ENCODE measurements around the gene PKP2.

PKP2 gene

GRCh38 chr12:32846053-32846452 lies 50.5 kb downstream of the PKP2 start:
- H3K4me1 ChIP-seq (ENCODE audit: control extremely low read depth in 1 of 4, control insufficient read depth in 4 of 4, insufficient read depth in 4 of 4, low read length in 3 of 4): no peaks in the 10 kb centered on the region
- WGBS (ENCODE audit: insufficient coverage): 100% methylated on average over 5 of the region's 6 CpGs
- no peaks in the 10 kb centered on the region for H3K27me3 ChIP-seq (replicated peaks in 2 of 5; ENCODE audit: control insufficient read depth in 4 of 5, insufficient read depth in 5 of 5, low read length in 4 of 5)
- ChIA-PET CTCF (no interaction called here), POLR2A (no interaction called here)
- no peak for DNase-seq
- no peaks in the 10 kb centered on the region for H3K9me3 ChIP-seq (ENCODE audit: control extremely low read depth in 1 of 5, control insufficient read depth in 4 of 5, insufficient read depth in 2 of 5, low read depth in 1 of 5, low read length in 4 of 5)
- H3K4me3 ChIP-seq (ENCODE audit: control insufficient read depth in 1 of 7, extremely low read depth in 1 of 7, insufficient read depth in 4 of 7, low read depth in 2 of 7, low read length in 6 of 7): no peak overlapping the region
- H3K36me3 ChIP-seq (ENCODE audit: control insufficient read depth in 4 of 4, insufficient read depth in 4 of 4, low read length in 3 of 4): no peaks in the 10 kb centered on the region
- H3K27ac ChIP-seq (ENCODE audit: insufficient read depth in 1 of 2, low read depth in 1 of 2, low read length in 2 of 2, poor library complexity in 1 of 2, severe bottlenecking in 2 of 2): no peak overlapping the region

DNA sequence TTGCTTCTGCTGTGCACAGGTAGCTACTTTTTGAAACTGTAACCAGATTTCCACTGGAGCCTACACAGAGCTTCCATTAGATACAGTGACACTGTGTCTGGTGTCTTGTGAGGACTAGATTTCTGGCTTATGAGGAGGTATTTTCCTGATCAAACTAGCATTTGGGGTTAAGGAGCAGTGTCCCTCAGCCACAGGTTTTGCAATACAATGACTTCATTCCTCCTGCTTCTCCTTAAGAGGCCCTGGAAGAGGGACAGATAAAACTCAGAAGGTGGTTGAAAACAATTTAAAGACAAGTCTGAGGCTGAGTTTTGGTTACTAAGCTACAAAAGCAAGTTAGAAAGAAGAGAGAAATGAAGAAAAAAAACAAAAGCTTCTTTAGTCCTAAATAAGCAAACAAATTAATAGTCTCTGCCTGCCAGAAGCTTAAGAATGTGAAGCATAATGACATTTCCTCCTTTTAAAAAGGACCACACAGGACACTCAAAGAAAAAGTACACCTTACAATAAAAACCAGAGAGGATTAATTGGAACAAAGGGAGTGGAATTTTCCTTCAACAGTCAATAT lies 53.0 kb downstream of the PKP2 start:
- no peak overlapping the region for H3K27ac ChIP-seq (ENCODE audit: insufficient read depth in 1 of 2, low read depth in 1 of 2, low read length in 2 of 2, poor library complexity in 1 of 2, severe bottlenecking in 2 of 2)
- ChIA-PET POLR2A (no interaction called here), CTCF (interaction anchor here (1.3 to 1.6 kb wide), 3 partner anchors 9 to 87 kb away, joined by 3 read pairs; no protein-coding TSS in a partner anchor)

DNA sequence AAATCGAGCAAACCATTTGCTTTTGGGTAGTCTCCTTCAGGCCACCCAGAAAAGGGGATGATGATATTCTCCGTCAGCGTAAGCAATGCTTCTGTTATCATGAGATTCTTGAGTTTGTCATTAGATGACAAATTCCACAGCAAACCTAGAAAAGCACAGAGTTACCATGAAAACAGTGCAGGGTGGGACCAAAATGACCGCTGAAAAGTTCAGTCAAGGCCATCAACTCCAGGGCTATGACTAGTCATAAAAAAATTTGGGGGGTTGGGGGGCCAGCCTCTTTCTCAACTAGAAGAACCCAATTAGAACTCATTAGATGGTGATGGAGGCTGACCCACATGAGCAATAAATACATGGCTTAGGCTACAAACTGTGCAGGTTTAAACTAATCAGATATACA lies 55.5 kb downstream of the PKP2 start:
- no peaks in the 10 kb centered on the region for H3K9me3 ChIP-seq (ENCODE audit: control extremely low read depth in 1 of 5, control insufficient read depth in 4 of 5, insufficient read depth in 2 of 5, low read depth in 1 of 5, low read length in 4 of 5)
- no peak for DNase-seq
- H3K4me3 ChIP-seq (ENCODE audit: control insufficient read depth in 1 of 7, extremely low read depth in 1 of 7, insufficient read depth in 4 of 7, low read depth in 2 of 7, low read length in 6 of 7): no peak overlapping the region
- H3K4me1 ChIP-seq (ENCODE audit: control extremely low read depth in 1 of 4, control insufficient read depth in 4 of 4, insufficient read depth in 4 of 4, low read length in 3 of 4): no peaks in the 10 kb centered on the region
- ChIA-PET CTCF (no interaction called here), POLR2A (no interaction called here)
- 100% methylated on average over 3 of the region's 4 CpGs for WGBS (ENCODE audit: insufficient coverage)
- peaks cover 0 to 6% (median 0%) of the 10 kb centered on the region in 4 experiments for H3K36me3 ChIP-seq (ENCODE audit: control insufficient read depth in 4 of 4, insufficient read depth in 4 of 4, low read length in 3 of 4)
- H3K27me3 ChIP-seq (replicated peaks in 2 of 5; ENCODE audit: control insufficient read depth in 4 of 5, insufficient read depth in 5 of 5, low read length in 4 of 5): no peaks in the 10 kb centered on the region
- H3K27ac ChIP-seq (ENCODE audit: insufficient read depth in 1 of 2, low read depth in 1 of 2, low read length in 2 of 2, poor library complexity in 1 of 2, severe bottlenecking in 2 of 2): no peak overlapping the region

More for the DNA sequence above, 53.0 kb downstream of the PKP2 start:
- no peaks in the 10 kb centered on the region for H3K4me1 ChIP-seq (ENCODE audit: control extremely low read depth in 1 of 4, control insufficient read depth in 4 of 4, insufficient read depth in 4 of 4, low read length in 3 of 4)
- peaks cover 0 to 6% (median 0%) of the 10 kb centered on the region in 4 experiments for H3K36me3 ChIP-seq (ENCODE audit: control insufficient read depth in 4 of 4, insufficient read depth in 4 of 4, low read length in 3 of 4)
- H3K4me3 ChIP-seq (ENCODE audit: control insufficient read depth in 1 of 7, extremely low read depth in 1 of 7, insufficient read depth in 4 of 7, low read depth in 2 of 7, low read length in 6 of 7): no peak overlapping the region
- no peaks in the 10 kb centered on the region for H3K27me3 ChIP-seq (replicated peaks in 2 of 5; ENCODE audit: control insufficient read depth in 4 of 5, insufficient read depth in 5 of 5, low read length in 4 of 5)
- no peak for DNase-seq
- H3K9me3 ChIP-seq (ENCODE audit: control extremely low read depth in 1 of 5, control insufficient read depth in 4 of 5, insufficient read depth in 2 of 5, low read depth in 1 of 5, low read length in 4 of 5): no peaks in the 10 kb centered on the region

- peaks cover 0 to 6% (median 0%) of the 10 kb centered on the region in 4 experiments for H3K36me3 ChIP-seq (ENCODE audit: control insufficient read depth in 4 of 4, insufficient read depth in 4 of 4, low read length in 3 of 4)
- H3K4me1 ChIP-seq (ENCODE audit: control extremely low read depth in 1 of 4, control insufficient read depth in 4 of 4, insufficient read depth in 4 of 4, low read length in 3 of 4): no peaks in the 10 kb centered on the region
- H3K4me3 ChIP-seq (ENCODE audit: control insufficient read depth in 1 of 7, extremely low read depth in 1 of 7, insufficient read depth in 4 of 7, low read depth in 2 of 7, low read length in 6 of 7): no peak overlapping the region
- no peaks in the 10 kb centered on the region for H3K9me3 ChIP-seq (ENCODE audit: control extremely low read depth in 1 of 5, control insufficient read depth in 4 of 5, insufficient read depth in 2 of 5, low read depth in 1 of 5, low read length in 4 of 5)
- no peak overlapping the region for H3K27ac ChIP-seq (ENCODE audit: insufficient read depth in 1 of 2, low read depth in 1 of 2, low read length in 2 of 2, poor library complexity in 1 of 2, severe bottlenecking in 2 of 2)
- ChIA-PET CTCF (no interaction called here), POLR2A (no interaction called here)
- H3K27me3 ChIP-seq (replicated peaks in 2 of 5; ENCODE audit: control insufficient read depth in 4 of 5, insufficient read depth in 5 of 5, low read length in 4 of 5): no peaks in the 10 kb centered on the region
- no peak for DNase-seq
- 97% methylated on average over 4 of the region's 4 CpGs for WGBS (ENCODE audit: insufficient coverage)
These were observed 56.7 kb downstream of the PKP2 start for GRCh38 chr12:32839828-32840227.

DNA sequence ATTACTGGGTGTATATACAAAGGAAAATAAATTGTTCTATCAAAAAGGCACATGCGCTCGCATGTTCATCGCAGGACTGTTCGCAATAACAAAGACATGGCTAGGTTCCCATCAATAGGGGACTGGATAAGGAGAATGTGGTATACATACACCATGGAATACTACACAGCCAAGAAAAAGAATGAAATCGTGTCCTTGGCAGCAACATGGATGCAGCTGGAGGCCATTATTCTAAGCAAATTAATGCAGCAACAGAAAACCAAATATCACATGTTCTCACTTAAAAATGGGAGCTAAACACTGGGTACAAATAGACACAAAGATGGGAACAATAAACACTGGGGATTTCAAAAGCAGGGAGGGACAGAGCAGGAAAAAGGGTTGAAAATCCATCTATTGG lies 58.6 kb downstream of the PKP2 start:
- no peak for DNase-seq
- ChIA-PET CTCF (no interaction called here), POLR2A (no interaction called here)
- 100% methylated on average over 1 of the region's 5 CpGs for WGBS (ENCODE audit: insufficient coverage)
- Histone ChIP-seq H3K36me3 (ENCODE audit: control insufficient read depth in 4 of 4, insufficient read depth in 4 of 4, low read length in 3 of 4) (peaks cover 0 to 6% (median 0%) of the 10 kb centered on the region in 4 experiments), H3K4me3 (ENCODE audit: control insufficient read depth in 1 of 7, extremely low read depth in 1 of 7, insufficient read depth in 4 of 7, low read depth in 2 of 7, low read length in 6 of 7) (no peak overlapping the region), H3K9me3 (ENCODE audit: control extremely low read depth in 1 of 5, control insufficient read depth in 4 of 5, insufficient read depth in 2 of 5, low read depth in 1 of 5, low read length in 4 of 5) (no peaks in the 10 kb centered on the region), H3K27me3 (replicated peaks in 2 of 5; ENCODE audit: control insufficient read depth in 4 of 5, insufficient read depth in 5 of 5, low read length in 4 of 5) (no peaks in the 10 kb centered on the region), H3K27ac (ENCODE audit: insufficient read depth in 1 of 2, low read depth in 1 of 2, low read length in 2 of 2, poor library complexity in 1 of 2, severe bottlenecking in 2 of 2) (no peak overlapping the region), H3K4me1 (ENCODE audit: control extremely low read depth in 1 of 4, control insufficient read depth in 4 of 4, insufficient read depth in 4 of 4, low read length in 3 of 4) (no peaks in the 10 kb centered on the region)

DNA sequence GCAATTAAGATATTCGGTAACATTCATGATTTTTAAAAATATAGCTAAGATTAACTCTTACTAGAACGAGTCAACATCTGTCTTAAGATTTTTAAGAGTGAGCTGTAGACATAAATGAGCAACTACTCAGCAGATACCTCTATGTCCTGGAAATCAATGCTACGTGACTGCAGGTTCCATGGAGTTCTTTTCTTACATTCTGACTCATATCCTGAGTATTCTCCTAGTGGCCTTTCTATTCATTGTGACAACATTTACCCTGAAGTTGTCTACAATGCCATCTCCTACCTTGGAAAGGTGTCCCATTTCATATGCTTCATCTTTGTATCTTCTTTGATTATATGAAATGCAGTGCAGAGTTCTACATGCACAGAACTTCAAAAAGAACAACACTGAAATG lies 59.9 kb downstream of the PKP2 start:
- WGBS (ENCODE audit: insufficient coverage): 100% methylated on average over 1 of the region's 3 CpGs
- no peak for DNase-seq
- H3K27me3 ChIP-seq (replicated peaks in 2 of 5; ENCODE audit: control insufficient read depth in 4 of 5, insufficient read depth in 5 of 5, low read length in 4 of 5): no peaks in the 10 kb centered on the region
- POLR2A ChIA-PET: no interaction called here
- H3K36me3 ChIP-seq (ENCODE audit: control insufficient read depth in 4 of 4, insufficient read depth in 4 of 4, low read length in 3 of 4): peaks cover 0 to 6% (median 0%) of the 10 kb centered on the region in 4 experiments
- CTCF ChIA-PET: no interaction called here
- no peaks in the 10 kb centered on the region for H3K4me1 ChIP-seq (ENCODE audit: control extremely low read depth in 1 of 4, control insufficient read depth in 4 of 4, insufficient read depth in 4 of 4, low read length in 3 of 4)
- no peak overlapping the region for H3K4me3 ChIP-seq (ENCODE audit: control insufficient read depth in 1 of 7, extremely low read depth in 1 of 7, insufficient read depth in 4 of 7, low read depth in 2 of 7, low read length in 6 of 7)
- no peaks in the 10 kb centered on the region for H3K9me3 ChIP-seq (ENCODE audit: control extremely low read depth in 1 of 5, control insufficient read depth in 4 of 5, insufficient read depth in 2 of 5, low read depth in 1 of 5, low read length in 4 of 5)
- H3K27ac ChIP-seq (ENCODE audit: insufficient read depth in 1 of 2, low read depth in 1 of 2, low read length in 2 of 2, poor library complexity in 1 of 2, severe bottlenecking in 2 of 2): no peak overlapping the region

DNA sequence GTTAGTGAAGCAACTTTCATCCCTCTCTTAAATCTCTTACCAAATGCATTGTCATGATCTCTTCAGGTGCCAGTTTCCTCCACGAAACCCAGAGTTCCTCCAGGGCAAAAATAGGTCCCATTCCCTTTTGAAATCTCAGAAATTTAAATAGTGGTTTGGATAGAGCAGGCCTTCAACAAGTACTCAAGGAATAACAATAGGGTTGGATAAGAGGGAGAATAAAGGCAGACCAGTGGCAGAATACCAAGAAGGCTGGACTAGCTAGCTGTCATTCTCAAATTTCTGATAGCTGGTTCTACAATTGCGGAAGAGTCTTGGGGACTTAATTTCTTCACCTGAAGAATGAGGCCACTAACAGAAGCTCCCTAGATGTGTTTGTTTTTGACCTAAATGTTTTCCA lies 62.5 kb downstream of the PKP2 start:
- ChIA-PET POLR2A (no interaction called here), CTCF (interaction anchor here (1.6 kb wide), 1 partner anchor 11 kb away, joined by 3 read pairs; no protein-coding TSS in a partner anchor)
- Histone ChIP-seq H3K4me1 (ENCODE audit: control extremely low read depth in 1 of 4, control insufficient read depth in 4 of 4, insufficient read depth in 4 of 4, low read length in 3 of 4) (no peaks in the 10 kb centered on the region), H3K9me3 (ENCODE audit: control extremely low read depth in 1 of 5, control insufficient read depth in 4 of 5, insufficient read depth in 2 of 5, low read depth in 1 of 5, low read length in 4 of 5) (no peaks in the 10 kb centered on the region), H3K27ac (ENCODE audit: insufficient read depth in 1 of 2, low read depth in 1 of 2, low read length in 2 of 2, poor library complexity in 1 of 2, severe bottlenecking in 2 of 2) (no peak overlapping the region), H3K27me3 (replicated peaks in 2 of 5; ENCODE audit: control insufficient read depth in 4 of 5, insufficient read depth in 5 of 5, low read length in 4 of 5) (no peaks in the 10 kb centered on the region), H3K36me3 (ENCODE audit: control insufficient read depth in 4 of 4, insufficient read depth in 4 of 4, low read length in 3 of 4) (no peaks in the 10 kb centered on the region), H3K4me3 (ENCODE audit: control insufficient read depth in 1 of 7, extremely low read depth in 1 of 7, insufficient read depth in 4 of 7, low read depth in 2 of 7, low read length in 6 of 7) (no peak overlapping the region)
- WGBS (ENCODE audit: insufficient coverage): 90% methylated on average over 2 of the region's 2 CpGs
- DNase-seq: no peak
